HS-5 (cell line): ENCODE measurements around the gene CDC42EP1.
A peak's percentile ranks its signal among the peaks of the same experiment; 100 is the strongest.
"Not testable (repeated sequence)": the region's sequence is repeated elsewhere in the genome, so short reads cannot be mapped to it uniquely, and the experiment has no call there.

Experiments used
- DNase-seq: peaks from one replicate; pipeline ENCODE4 v3.0.0-alpha.2; 2012; ENCODE audit warnings: low read depth

CDC42EP1 gene

DNA sequence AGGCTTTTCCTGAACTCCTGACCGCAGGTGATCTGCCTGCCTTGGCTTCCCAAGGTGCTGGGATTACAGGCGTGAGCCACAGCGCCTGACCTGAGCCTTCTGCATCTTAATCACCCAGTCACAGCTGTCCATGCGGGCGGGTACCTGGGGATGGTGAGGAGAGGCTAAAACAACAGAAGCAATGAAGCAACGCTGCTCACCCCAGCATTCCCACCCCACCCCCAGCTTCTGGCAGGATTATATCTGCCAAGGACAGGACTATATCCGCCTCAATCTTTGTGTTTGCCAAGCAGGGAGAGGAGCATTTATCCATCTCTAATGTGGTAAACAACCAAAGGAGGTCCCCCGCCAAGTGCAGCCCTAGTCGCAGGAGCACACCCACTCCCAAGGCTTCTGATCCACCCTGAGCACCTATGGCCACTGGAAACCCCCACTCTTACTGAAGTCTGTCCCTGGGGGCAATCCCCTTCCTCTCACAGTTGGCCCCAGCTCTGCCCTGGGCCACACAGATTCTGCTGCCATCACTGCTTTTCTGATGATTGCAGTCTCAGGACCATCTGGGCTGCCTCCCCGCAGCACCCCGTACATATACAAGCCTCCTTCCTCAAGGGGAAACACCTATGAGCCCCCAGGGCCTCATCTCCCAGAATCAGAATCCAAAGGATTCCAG is 28.4 kb downstream of the CDC42EP1 start:
- no peak for DNase-seq

DNA sequence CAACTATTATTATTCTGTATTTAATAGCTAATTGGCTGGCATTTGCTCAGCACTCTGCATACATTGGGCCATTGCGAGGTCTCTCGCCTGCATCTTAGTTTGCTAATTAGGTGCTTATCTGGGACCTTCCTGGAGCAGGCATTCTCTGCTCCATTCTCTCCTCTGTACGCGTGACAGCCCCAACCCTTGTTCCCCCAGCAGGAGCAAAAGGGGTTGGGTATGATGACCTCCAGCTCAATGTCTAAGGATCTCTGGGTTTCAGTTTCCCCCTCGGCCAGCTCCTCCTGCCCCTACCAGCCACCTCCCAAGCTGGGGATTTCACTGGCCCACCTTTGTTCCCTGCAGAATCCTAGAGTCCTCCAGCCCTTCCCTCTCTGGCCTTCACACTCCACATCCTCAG is 29.4 kb downstream of the CDC42EP1 start:
- DNase-seq: no peak

DNA sequence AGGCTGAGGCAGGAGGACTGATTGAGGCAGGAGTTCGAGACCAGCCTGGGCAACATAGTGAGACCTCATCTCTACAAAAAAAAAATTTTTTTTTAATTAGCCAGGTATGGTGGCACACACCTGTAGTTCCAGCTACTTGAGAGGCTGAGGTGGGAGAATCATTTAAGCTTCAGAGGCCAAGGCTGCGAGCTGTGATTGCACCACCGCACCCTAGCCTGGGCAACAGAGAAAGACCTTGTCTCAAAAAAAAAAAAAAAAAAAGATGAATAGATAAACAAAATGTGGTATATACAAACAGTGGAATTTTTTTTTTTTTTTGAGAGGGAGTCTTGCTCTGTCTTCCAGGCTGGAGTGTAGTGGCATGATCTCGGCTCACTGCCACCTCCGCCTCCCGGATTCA is 30.8 kb downstream of the CDC42EP1 start:
- not testable (repeated sequence) for DNase-seq

DNA sequence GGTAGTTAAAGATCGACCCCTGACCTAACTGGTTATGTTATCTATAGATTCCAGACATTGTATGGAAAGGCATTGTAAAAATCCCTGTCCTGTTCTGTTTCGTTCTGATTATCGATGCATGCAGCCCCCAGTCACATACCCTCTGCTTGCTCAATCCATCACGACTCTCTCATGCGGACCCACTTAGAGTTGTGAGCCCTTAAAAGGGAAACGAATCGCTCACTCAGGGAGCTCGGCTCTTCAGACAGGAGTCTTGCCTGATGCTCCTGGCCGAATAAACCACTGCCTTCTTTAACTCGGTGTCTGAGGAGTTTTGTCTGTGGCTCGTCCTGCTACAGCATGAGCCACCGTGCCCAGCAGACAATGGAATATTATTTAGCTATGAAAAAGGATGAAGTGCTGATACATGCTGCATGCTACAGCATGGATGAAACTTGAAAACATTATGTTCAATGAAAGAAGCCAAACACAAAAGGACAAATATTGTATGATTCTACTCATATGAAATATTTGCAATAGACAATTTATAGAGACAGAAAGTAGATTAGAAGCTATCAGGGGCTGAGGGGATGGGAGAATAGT is 31.6 kb downstream of the CDC42EP1 start:
- DNase-seq: no peak

DNA sequence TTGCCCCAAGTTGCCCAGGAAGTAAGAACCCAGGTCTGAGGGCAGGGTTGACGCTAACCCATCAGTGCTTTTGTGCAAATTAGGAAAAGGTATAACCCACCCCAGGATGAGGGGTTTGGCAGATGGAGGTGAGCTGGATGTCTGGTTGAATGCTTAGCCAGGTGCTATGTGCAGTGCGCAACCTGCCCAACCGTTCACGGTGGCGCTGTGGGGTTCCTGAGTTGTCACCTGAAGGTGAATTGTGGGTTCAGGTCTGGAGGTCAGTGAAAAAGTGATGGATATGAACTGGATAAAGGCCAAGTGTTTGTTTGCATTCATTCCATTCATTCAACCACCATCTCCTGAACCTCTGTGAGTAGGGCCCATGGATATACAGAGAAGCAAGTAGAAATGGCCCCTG is 34.0 kb downstream of the CDC42EP1 start:
- no peak for DNase-seq

DNA sequence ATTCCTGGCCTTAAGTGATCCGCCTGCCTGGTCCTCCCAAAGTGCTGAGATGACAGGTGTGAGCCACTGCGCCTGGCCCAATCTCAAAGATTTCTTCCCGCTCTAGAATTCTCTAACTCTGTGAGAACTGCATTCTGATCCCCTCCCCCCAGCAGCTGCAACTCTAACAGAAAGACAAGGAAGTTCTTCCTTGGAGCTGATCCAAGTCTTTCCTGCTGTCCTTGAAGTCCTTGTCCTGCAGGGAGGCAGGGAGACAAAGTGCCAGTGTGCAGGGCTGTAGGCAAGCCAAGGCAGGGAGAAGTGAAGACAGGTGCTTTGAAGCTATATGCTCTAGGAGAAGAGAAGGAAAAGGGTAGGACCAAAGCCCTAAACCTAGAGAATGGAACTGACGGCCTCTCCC is 38.9 kb downstream of the CDC42EP1 start:
- DNase-seq: no peak

DNA sequence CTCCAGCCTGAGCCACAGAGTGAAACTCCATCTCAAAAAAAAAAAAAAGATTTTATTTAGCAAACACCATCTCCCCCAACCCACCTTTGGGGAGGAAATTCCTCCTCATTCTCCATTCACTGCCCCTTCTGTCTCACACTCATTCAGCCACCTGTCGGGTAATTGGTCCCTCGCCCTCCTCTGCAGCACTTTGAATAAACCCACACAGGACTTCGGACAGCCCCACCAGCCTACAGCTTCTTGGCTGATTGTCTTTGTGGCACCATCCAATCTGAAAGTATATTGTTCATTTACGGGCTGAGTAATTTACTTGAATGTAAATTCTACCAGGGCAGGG is 40.9 kb downstream of the CDC42EP1 start:
- no peak for DNase-seq

DNA sequence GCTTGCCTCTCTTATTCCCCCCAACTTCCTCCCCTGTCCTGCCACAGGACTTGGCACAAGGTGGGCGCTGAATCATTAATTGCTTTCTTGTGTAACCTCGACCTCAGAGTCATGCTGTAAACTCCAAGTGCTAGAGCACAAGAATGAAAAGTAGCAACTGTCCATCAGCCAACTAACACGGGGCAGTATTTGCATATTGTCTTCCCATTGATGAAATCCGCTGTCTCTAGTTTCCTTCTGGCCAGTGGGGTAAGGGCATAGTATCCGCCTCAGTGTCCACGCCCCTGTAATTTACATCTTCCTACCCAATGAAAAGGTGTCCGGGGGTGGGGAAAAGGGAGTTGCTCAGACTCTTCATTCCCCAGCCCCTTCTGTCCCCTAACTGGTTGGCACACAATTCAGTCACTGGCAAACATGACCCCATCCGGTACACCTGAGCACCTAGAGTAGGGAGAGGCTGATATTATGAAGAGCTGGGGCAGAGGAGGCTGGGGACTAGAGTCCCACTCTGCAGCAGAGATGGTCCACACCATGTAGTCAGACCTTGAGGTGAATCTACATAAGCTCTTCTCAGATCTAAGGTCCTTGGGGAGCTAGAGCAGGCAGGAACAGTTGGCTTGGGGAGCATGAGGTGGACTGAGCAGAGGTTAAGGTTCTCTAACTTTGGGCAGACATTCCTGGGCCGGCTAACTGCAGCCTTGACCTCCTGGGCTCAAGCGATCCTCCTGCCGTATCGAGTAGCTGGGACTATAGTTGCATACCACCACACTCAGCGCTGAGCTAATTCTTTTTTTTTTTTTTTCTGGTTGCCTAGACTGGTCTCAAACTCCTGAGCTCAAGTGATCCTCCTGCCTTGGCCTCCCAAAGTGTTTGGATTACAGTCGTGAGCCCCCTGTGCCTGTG is 41.5 kb downstream of the CDC42EP1 start:
- no peak for DNase-seq

DNA sequence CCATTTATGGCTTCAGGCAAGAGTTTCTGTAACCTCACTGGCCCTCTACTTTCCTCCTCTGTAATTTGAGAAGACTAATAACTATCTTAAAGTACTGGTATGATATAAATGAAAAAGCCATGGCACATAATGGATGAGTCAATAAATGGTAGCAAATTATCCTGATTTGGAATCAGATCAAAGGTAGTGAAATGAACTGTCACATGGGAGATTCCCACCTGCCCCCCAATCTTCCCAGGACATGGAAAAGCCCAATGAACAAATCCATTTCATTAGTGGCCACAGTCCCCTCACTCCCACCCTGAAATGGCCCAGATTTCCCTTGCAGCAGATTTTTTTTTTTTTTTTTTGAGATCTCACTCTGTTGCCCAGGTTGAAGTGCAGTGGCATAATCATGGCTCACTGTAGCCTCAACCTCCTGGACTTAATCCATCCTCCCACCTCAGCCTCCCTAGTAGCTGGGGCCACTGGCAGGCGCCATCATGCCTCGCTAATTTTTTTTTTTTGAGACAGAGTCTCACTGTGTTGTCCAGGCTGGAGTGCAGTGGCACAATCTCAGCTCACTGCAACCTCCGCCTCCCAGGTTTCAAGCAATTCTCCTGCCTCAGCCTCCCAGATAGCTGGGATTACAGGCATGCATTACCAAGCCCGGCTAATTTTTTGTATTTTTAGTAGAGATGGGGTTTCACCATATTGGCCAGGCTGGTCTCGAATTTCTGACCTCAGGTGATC is 42.4 kb downstream of the CDC42EP1 start:
- DNase-seq: not testable (repeated sequence)

DNA sequence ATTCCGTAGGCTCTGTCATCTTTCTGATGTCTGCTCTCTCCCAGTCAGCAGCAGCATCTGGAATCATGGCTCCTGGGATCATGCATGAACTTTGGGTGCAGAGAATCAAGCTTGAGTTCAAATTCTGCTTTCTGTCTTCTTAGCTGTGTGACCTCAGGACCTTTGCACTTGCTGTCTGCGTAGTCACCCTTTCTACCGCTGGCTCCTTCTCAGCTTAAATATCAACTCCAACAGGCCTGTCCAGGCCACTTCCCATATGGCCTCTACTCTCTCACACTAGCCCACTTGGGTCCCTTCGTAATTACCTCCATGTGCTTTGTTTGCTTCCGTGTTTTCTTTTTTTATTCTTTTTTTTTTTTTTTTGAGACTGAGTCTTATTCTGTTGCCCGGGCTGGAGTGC is 43.8 kb downstream of the CDC42EP1 start:
- DNase-seq: no peak

DNA sequence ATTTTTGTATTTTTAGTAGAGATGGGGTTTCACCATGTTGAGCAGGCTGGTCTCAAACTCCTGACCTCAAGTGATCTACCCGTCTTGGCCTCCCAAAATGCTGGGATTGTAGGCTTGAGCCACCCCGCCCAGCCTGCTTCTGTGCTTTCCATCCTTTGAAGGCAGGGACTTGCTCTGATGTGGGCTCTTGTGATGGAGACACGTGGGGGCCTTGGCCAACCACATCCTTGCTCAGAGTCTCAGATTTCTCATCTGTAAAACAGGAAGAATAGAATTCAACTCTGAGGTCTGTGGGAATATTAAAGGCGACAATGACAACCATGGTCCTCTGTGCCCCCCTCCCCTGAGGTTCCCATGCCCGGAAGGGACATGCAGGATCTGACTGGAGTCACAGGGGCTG is 44.6 kb downstream of the CDC42EP1 start:
- no peak for DNase-seq

DNA sequence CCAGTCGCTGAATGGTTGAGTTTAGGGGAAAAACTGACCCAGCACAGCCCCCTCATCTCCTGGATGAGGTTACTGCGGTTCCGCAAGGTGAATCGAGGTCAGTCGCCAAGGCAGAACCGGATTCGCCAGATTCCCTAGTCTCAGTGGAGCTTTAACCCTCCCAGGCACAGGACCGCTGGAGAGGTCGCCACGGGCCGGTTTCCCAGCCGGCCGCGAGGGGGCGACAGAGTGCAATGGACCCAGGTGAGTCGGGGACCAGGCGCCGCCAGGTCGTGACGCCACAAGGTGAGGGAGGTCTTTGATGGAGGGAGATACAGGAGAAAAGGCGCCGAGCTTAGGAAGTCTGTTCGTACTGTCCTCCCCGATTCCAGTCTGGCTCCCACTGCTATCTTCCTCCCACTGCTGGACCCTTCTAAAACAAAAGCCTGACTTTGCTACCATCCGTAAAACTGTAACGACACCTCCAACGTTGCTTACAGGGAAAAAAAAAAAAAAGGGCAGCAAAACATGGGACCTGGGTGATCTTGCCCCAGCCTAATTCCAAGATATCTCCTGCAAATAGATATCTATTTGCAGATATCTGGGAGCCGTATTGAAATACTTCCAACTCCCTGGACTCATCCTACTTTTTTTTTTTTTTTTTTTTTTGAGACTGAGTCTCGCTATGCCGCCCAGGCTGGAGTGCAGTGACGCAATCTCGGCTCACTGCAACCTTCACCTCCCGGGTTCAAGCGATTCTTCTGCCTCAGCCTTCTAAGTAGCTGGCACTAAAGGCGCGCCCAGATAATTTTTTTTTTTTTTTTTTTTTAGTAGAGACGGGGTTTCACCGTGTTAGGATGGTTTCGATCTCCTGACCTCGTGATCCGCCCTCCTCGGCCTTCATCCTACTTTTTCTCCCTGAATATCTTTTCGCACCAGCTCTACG is 47.0 kb downstream of the CDC42EP1 start:
- DNase-seq: no peak

DNA sequence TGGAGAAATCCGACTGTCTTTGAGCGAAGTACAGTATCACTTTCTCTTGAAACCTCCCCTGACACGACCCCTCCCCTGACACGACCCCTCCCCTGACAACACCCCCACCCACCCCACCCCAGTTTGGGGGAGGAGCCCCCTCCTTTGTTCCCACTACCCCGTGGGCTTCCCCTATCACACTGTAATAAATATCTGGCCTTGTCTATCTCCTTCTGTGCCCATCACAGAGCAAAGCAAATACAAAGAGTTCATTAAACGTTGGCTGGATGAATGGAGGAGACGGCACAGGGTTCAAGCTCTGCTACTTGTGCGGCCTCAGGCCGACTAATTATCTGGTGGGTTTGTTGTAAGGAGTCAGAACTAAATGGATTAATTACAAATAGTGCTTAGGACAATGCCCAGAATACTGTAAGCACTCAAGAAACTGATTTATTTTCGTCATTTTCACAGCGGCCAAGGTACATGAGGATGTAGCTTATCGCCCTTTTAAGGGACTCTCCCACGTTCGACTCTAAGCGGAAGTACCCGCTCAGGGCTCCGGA is 47.7 kb downstream of the CDC42EP1 start:
- DNase-seq: no peak

DNA sequence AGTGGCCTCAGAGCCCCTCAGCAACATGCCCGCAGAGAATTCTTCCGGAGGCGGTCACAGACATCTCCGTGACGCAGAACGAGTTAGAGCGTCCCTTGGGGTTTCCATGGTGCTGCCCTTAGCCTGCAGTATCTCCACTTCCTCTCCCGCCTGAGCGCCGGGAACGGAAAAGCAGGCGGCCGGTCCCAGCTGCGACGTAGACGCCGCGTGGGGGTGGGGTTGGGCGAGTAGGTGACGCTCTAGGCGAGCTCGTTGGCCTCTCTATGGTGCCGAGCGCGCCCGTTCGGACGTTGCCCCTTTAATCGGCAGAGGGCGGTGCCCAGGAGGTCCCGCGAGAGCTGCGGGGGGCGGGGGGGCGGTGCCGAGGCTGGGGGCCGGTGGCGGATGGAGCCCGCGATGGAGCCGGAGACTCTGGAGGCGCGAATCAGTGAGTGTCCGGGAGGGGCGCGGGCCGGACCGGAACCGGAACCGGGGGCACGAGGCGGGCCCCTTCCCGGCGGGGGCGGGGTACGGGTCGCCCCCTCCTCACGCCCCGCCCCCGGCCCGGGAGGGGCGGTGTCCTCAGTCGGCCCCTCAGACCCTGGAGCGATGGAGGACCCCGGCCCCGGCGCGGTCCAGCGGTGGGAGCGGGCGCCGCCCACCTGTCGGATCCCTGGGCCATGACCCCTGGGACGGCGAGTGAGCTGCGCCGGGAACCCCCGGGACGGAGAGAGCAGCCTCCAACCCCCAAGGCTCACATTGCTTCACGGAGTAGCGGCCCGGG is 48.4 kb downstream of the CDC42EP1 start, which contains the start of gene GGA1:
GGA1 (plus strand) TSS at position 358 of the 763 bp plus-strand sequence; CDS start at position 385, 27 bp downstream.
- DNase-seq: peak; percentile 92

DNA sequence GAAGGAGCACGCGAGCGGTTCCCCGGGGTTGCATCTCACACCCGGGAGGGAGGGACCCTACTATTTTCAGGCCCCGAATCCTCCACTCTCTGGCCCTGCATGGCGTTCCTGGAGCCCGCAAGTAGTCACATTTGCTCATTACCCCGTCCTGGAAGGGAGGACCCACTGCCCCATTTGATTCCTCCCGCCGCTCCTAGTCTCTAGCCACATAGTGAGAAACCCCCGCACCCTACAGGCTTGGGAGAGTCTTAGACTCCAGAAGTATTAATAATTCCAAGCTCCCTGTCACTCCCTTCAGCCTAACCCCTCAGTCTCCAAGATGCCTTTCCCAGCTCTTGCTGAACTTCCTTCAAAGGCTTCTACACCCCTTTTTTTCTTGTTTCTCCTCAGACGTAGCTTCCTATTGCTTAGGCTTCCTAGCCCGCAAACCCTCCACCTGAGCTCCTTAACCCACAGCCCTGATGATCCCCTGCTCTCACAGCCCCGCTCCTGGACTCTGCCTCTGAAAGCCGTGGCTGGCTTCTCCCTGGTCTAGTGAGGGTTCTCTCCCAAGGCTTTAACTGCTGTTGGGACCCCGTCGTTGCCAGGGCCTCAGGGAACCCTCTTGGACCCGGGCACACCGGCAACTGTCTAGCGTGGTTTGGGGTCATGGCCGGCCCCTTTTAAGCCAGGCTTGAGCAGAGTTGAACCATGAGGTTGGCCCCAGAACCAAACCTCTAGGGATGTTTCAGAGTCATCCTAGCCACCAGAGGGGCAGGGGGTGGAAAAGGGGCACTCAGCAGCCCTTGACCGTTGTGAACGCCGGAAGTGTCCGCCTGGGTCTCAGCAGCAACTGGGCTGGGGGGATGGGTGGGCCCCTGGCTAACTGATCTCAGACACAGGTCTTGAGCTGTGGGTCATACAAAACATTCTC is 49.2 kb downstream of the CDC42EP1 start:
- no peak for DNase-seq

DNA sequence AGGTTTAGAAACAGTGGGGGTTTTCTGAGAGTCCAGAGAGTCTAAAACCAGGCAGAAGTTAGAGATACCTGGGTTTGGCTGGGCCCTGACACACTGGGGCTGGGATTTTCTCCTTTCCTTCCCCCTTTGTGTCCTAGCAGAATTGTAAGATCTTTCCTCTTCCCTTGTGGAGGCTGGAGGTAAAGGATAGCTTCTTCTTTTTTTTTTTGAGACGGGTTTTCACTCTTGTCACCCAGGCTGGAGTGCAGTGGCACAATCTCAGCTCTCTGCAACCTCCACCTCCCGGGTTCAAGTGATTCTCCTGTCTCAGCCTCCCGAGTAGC is 49.8 kb downstream of the CDC42EP1 start:
- DNase-seq: not testable (repeated sequence)

DNA sequence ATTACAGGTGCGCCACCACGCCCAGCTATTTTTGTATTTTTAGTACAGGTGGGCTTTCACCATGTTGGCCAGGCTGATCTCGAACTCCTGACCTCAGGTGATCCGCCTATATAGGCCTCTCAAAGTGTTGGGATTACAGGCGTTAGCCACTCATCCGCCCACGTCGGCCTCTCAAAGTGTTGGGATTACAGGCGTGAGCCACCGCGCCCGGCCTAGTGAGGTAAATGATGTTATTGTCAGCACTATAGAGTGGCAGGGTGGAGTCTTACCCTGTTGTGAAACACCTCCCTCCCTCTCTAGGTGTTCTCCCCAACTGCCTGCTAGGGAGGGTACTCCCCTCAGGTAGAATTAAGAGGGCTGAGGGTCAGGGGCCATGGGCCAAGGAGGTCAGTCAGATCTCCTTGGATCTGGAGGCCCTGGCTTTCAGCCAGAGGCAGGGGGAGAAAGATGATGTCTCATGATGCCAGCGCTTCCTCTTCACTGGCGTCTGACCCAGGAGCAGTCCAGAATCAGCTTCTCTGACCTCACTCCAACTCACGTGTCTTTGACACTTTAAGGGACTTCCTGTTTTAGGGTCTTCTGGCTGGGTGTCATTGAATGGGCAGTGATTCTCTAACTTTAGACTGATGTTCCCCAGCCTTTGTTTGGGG is 50.3 kb downstream of the CDC42EP1 start:
- DNase-seq: no peak

DNA sequence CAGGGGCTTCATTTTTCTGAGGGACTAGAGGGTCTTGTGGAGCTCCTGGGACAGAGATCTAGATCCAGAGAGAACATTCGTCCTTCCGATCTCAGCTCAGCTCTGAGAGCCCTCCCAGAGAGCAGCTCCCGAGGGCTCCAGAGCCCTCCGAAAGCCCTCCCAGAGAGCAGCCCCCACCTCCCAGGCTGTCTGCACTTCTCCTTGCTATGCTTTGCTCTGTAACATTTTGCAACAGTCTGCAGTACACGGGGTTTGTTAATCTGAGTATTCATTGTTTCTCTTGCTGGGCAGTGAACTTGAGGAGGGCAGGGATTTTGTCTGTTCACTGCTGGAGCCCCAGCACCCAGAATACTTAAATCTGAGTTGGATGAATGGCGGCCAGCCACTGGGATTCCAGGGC is 50.9 kb downstream of the CDC42EP1 start:
- DNase-seq: no peak
